H1 (cell line): ENCODE data around the gene AMOTL2. TPM values are rescaled to one million over a fixed set of nuclear protein-coding genes. Genes with fewer than 3 reads are reported as not detected.

Experiments used
- CTCF ChIA-PET: fragments of 300-600 bp; sonication (Branson Sonifier 250); formaldehyde crosslinking; loops from one replicate; lab custom pipeline; 2021; ENCODE audit not compliant: partially characterized antibody; lab: Charles Lee
- POLR2A ChIA-PET: fragments of 300-600 bp; sonication (Branson Sonifier 250); formaldehyde crosslinking; loops from one replicate; lab custom pipeline; 2021; ENCODE audit warnings: inconsistent platforms; ENCODE audit not compliant: partially characterized antibody; lab: Charles Lee
- DNase-seq, 2 experiments: peaks; one replicate each; pipeline versions ENCODE4 v3.0.0 to v3.0.0-alpha.2; 2010 to 2022; ENCODE audit warnings: low spot score in 2 of 2, low read depth in 1 of 2, mixed read lengths in 1 of 2
- FAIRE-seq: peaks from 2 replicates; lab custom pipeline; 2011; peaks lifted over from hg19 to GRCh38; lab: Jason Lieb, UNC
- H2AFZ ChIP-seq: 2 replicates; pipeline ENCODE4 v1.8.1; 2012; ENCODE audit warnings: low read length, inconsistent platforms
- H2AK5ac ChIP-seq: 2 replicates; pipeline ENCODE4 v1.6.1; 2013; ENCODE audit warnings: low read depth, low read length
- H2BK120ac ChIP-seq: replicated peaks from 2 replicates; pipeline ENCODE3; 2013; ENCODE audit warnings: low read depth, low read length, inconsistent platforms
- H2BK12ac ChIP-seq: 2 replicates; pipeline ENCODE4 v1.6.1; 2013; ENCODE audit warnings: low read depth, low read length
- H2BK15ac ChIP-seq: 2 replicates; pipeline ENCODE4 v1.6.1; 2013; ENCODE audit warnings: low read length
- H2BK20ac ChIP-seq: 2 replicates; pipeline ENCODE4 v1.6.1; 2013; ENCODE audit warnings: low read length
- H2BK5ac ChIP-seq: 2 replicates; pipeline ENCODE4 v1.6.1; 2013; ENCODE audit warnings: low read depth, low read length
- H3K14ac ChIP-seq: 2 replicates; pipeline ENCODE4 v1.6.1; 2013; ENCODE audit warnings: inconsistent platforms; ENCODE audit not compliant: insufficient read length
- H3K18ac ChIP-seq: 2 replicates; pipeline ENCODE4 v1.6.1; 2013; ENCODE audit warnings: low read length; ENCODE audit errors: extremely low read depth
- H3K23ac ChIP-seq: 2 replicates; pipeline ENCODE4 v1.6.1; 2013; ENCODE audit warnings: inconsistent platforms; ENCODE audit not compliant: insufficient read length
- H3K23me2 ChIP-seq: 2 replicates; pipeline ENCODE4 v1.6.1; 2013; ENCODE audit warnings: low read depth, low read length
- H3K27ac ChIP-seq: 2 replicates; pipeline ENCODE4 v1.6.1; 2011; ENCODE audit warnings: low read depth, low read length, inconsistent platforms
- H3K27me3 ChIP-seq, 4 experiments: replicated peaks in 1 of 4; 1 replicate in 1 of 4; 2 replicates in 3 of 4; pipeline versions ENCODE4 v1.6.1 to v1.8.1; 2011 to 2013; ENCODE audit warnings: low read length in 3 of 4, mild to moderate bottlenecking in 3 of 4, inconsistent platforms in 2 of 4, mixed read lengths in 2 of 4, moderate library complexity in 1 of 4; ENCODE audit not compliant: control insufficient read depth in 3 of 4, insufficient read depth in 3 of 4; ENCODE audit errors: extremely low read depth in 1 of 4
- H3K36me3 ChIP-seq, 4 experiments: 2 replicates each; pipeline versions ENCODE4 v1.6.1 to v1.8.1; 2011 to 2013; ENCODE audit warnings: mild to moderate bottlenecking in 4 of 4, low read length in 3 of 4, moderate library complexity in 2 of 4, control low read depth in 1 of 4, inconsistent platforms in 1 of 4; ENCODE audit not compliant: insufficient read depth in 4 of 4, control insufficient read depth in 2 of 4
- H3K4ac ChIP-seq: replicated peaks from 2 replicates; pipeline ENCODE3; 2013; ENCODE audit warnings: low read length, low read depth, mixed read lengths, inconsistent platforms; ENCODE audit not compliant: insufficient read length
- H3K4me1 ChIP-seq, 4 experiments: replicated peaks in 1 of 4; 1 replicate in 1 of 4; 2 replicates in 3 of 4; pipeline versions ENCODE4 v1.6.1 to v1.8.1; 2011 to 2013; ENCODE audit warnings: low read length in 3 of 4, inconsistent platforms in 2 of 4, mixed read lengths in 1 of 4; ENCODE audit not compliant: insufficient read depth in 4 of 4, control insufficient read depth in 3 of 4
- H3K4me2 ChIP-seq, 2 experiments: 2 replicates each; pipeline versions ENCODE4 v1.6.1 to v1.8.1; 2011 to 2013; ENCODE audit warnings: low read depth in 2 of 2, low read length in 2 of 2, control low read depth in 1 of 2, inconsistent platforms in 1 of 2, mild to moderate bottlenecking in 1 of 2; ENCODE audit not compliant: insufficient read depth in 1 of 2
- H3K4me3 ChIP-seq, 4 experiments: fragments of 200-600, 300-600 bp in 1 of 4; sonication (generic), shearing (Covaris generic), sonication (Bioruptor Twin) in 1 of 4; 2 replicates each; pipeline versions ENCODE4 v1.5.1 to v1.8.1; 2011 to 2016; ENCODE audit warnings: low read length in 4 of 4, low read depth in 3 of 4, control low read depth in 2 of 4, inconsistent platforms in 2 of 4, mild to moderate bottlenecking in 2 of 4, mixed read lengths in 1 of 4, moderate library complexity in 1 of 4; ENCODE audit not compliant: insufficient read depth in 2 of 4; ENCODE audit errors: extremely low read depth in 1 of 4
- H3K56ac ChIP-seq: replicated peaks from 2 replicates; pipeline ENCODE3; 2013; ENCODE audit warnings: low read depth, mild to moderate bottlenecking, mixed read lengths, low read length, inconsistent platforms; ENCODE audit not compliant: insufficient read length
- H3K79me1 ChIP-seq: 2 replicates; pipeline ENCODE4 v1.6.1; 2013; ENCODE audit warnings: low read depth, low read length, control low read depth
- H3K79me2 ChIP-seq, 2 experiments: 2 replicates each; pipeline versions ENCODE4 v1.6.1 to v1.8.1; 2012 to 2013; ENCODE audit warnings: low read length in 2 of 2, mild to moderate bottlenecking in 2 of 2, inconsistent platforms in 1 of 2; ENCODE audit not compliant: insufficient read depth in 2 of 2, control insufficient read depth in 1 of 2
- H3K9ac ChIP-seq, 4 experiments: replicated peaks in 1 of 4; 1 replicate in 1 of 4; 2 replicates in 3 of 4; pipeline versions ENCODE4 v1.6.1 to v1.8.1; 2011 to 2013; ENCODE audit warnings: low read depth in 3 of 4, low read length in 3 of 4, control low read depth in 2 of 4, mild to moderate bottlenecking in 2 of 4, moderate library complexity in 2 of 4, inconsistent platforms in 1 of 4; ENCODE audit errors: extremely low read depth in 1 of 4
- H3K9me3 ChIP-seq, 2 experiments: 2 replicates each; pipeline versions ENCODE4 v1.6.1 to v1.8.1; 2012 to 2013; ENCODE audit warnings: mild to moderate bottlenecking in 2 of 2, moderate library complexity in 2 of 2, control low read depth in 1 of 2, inconsistent platforms in 1 of 2, low read depth in 1 of 2, low read length in 1 of 2, mixed read lengths in 1 of 2; ENCODE audit not compliant: insufficient read depth in 2 of 2
- H4K20me1 ChIP-seq, 2 experiments: replicated peaks in 1 of 2; 2 replicates each; pipeline versions ENCODE3 to v1.8.1; 2011 to 2013; ENCODE audit warnings: inconsistent platforms in 2 of 2, low read length in 2 of 2, mild to moderate bottlenecking in 1 of 2; ENCODE audit not compliant: insufficient read depth in 2 of 2, control insufficient read depth in 1 of 2
- H4K5ac ChIP-seq: 2 replicates; pipeline ENCODE4 v1.6.1; 2013; ENCODE audit warnings: low read length, low read depth, mixed read lengths, inconsistent platforms; ENCODE audit not compliant: insufficient read length
- H4K8ac ChIP-seq: 2 replicates; pipeline ENCODE4 v1.8.0; 2013; ENCODE audit warnings: mild to moderate bottlenecking, moderate library complexity, low read length, inconsistent platforms; ENCODE audit not compliant: insufficient read depth; ENCODE audit errors: extremely low read depth
- H4K91ac ChIP-seq: replicated peaks from 2 replicates; pipeline ENCODE3; 2013; ENCODE audit warnings: low read length, mixed read lengths, inconsistent platforms; ENCODE audit not compliant: insufficient read length
- CBX8 ChIP-seq: fragments of 300-800, 300-1000 bp; sonication (generic); IDR thresholded peaks from 2 replicates; pipeline ENCODE4 v1.7.1; 2016; ENCODE audit warnings: low read depth, low read length, borderline replicate concordance
- CHD2 ChIP-seq: IDR thresholded peaks from 2 replicates; pipeline ENCODE4 v1.6.1; 2012; ENCODE audit warnings: low read length, improper control_type of control experiment
- EGR1 ChIP-seq: IDR thresholded peaks from 2 replicates; pipeline ENCODE4 v1.6.1; 2011; ENCODE audit warnings: low read depth, low read length, borderline replicate concordance
- EP300 ChIP-seq, 2 experiments: IDR thresholded peaks; 1 replicate in 1 of 2; 2 replicates in 1 of 2; pipeline ENCODE4 v1.6.1; 2011 to 2012; ENCODE audit warnings: low read depth in 2 of 2, low read length in 2 of 2, mild to moderate bottlenecking in 2 of 2, borderline replicate concordance in 1 of 2, inconsistent platforms in 1 of 2, moderate library complexity in 1 of 2
- EZH2 ChIP-seq: fragments of 200-600 bp; sonication (generic); IDR thresholded peaks from 2 replicates; pipeline ENCODE4 v1.7.1; 2012; ENCODE audit warnings: low read depth, mild to moderate bottlenecking, moderate library complexity, low read length, inconsistent platforms; ENCODE audit not compliant: severe bottlenecking
- GTF2F1 ChIP-seq: IDR thresholded peaks from 2 replicates; pipeline ENCODE4 v1.6.1; 2012; ENCODE audit warnings: low read depth, low read length, improper control_type of control experiment, borderline replicate concordance
- KDM4A ChIP-seq: IDR thresholded peaks from one replicate; pipeline ENCODE4 v1.7.1; 2012; ENCODE audit warnings: low read depth, mild to moderate bottlenecking, moderate library complexity, low read length, inconsistent platforms; ENCODE audit not compliant: severe bottlenecking
- KDM5A ChIP-seq: fragments of 200-600 bp; IDR thresholded peaks from 2 replicates; pipeline ENCODE4 v1.7.1; 2012; ENCODE audit warnings: mild to moderate bottlenecking, low read length, inconsistent platforms, mixed read lengths
- MAFK ChIP-seq: IDR thresholded peaks from 2 replicates; pipeline ENCODE4 v1.6.1; 2012; ENCODE audit warnings: low read depth, mild to moderate bottlenecking, improper control_type of control experiment, low read length
- RAD21 ChIP-seq, 2 experiments: IDR thresholded peaks in 1 of 2; conservative IDR thresholded peaks in 1 of 2; 2 replicates each; pipeline ENCODE4 v1.6.1; 2011; ENCODE audit warnings: low read depth in 2 of 2, low read length in 2 of 2, improper control_type of control experiment in 1 of 2, inconsistent platforms in 1 of 2, mild to moderate bottlenecking in 1 of 2, moderate library complexity in 1 of 2
- SP4 ChIP-seq: IDR thresholded peaks from 2 replicates; pipeline ENCODE4 v1.6.1; 2012; ENCODE audit warnings: low read length, inconsistent platforms
- TAF1 ChIP-seq: IDR thresholded peaks from 2 replicates; pipeline ENCODE4 v1.6.1; 2011; ENCODE audit warnings: mild to moderate bottlenecking, low read depth, low read length
- TEAD4 ChIP-seq: IDR thresholded peaks from 2 replicates; pipeline ENCODE4 v1.6.1; 2012; ENCODE audit warnings: low read depth, low read length, inconsistent platforms, mixed read lengths
- ZNF274 ChIP-seq: IDR thresholded peaks from 2 replicates; pipeline ENCODE4 v1.7.0; 2012; ENCODE audit warnings: low read length, borderline replicate concordance; ENCODE audit errors: extremely low read depth
- WGBS, 2 experiments: shearing (Covaris generic) in 1 of 2; methylation state at CpG; one replicate each; pipeline versions ENCODE4 v1.1.6 to v1.1.7; 2013 to 2015; ENCODE audit warnings: low lambda C conversion rate in 2 of 2, mixed read lengths in 2 of 2, inconsistent platforms in 1 of 2, low coverage in 1 of 2, missing lambda C conversion rate in 1 of 2; ENCODE audit not compliant: insufficient replicate concordance in 2 of 2, insufficient coverage in 1 of 2, insufficient read length in 1 of 2; ENCODE audit errors: extremely low coverage in 1 of 2, missing lambda C conversion rate in 1 of 2; 5-methylcytosine and 5-hydroxymethylcytosine counted together
- polyA plus RNA-seq, 7 experiments: library from polyadenylated mRNA; depleted of rRNA in 3 of 7; stranded (reverse) in 5 of 7; unstranded in 2 of 7; fragments of >200 nt in 5 of 7; fragments of 200-250 nt in 2 of 7; gene quantifications; 1 replicate in 5 of 7; 2 replicates in 1 of 7; 4 replicates in 1 of 7; pipeline versions ENCODE4 v1.2.1 to v1.2.3, GENCODE V29; 2011 to 2013; ENCODE audit warnings: missing spikeins in 2 of 7, mixed read lengths in 2 of 7
- total RNA-seq: library from RNA; stranded (reverse); fragmentation: NEBNext Ultra II Directional; extraction: Animal tissue kit (Norgen Biotek cat#: 25700); gene quantifications from 2 replicates; pipeline ENCODE4 v1.2.1, GENCODE V29; 2021

The AMOTL2 gene
- total and polyA plus RNA-seq, 2 of the 8 experiments (the other 6 are each of a cell fraction or from before 2014, with no cell fraction given): 19.0 to 63.7 TPM

DNA sequence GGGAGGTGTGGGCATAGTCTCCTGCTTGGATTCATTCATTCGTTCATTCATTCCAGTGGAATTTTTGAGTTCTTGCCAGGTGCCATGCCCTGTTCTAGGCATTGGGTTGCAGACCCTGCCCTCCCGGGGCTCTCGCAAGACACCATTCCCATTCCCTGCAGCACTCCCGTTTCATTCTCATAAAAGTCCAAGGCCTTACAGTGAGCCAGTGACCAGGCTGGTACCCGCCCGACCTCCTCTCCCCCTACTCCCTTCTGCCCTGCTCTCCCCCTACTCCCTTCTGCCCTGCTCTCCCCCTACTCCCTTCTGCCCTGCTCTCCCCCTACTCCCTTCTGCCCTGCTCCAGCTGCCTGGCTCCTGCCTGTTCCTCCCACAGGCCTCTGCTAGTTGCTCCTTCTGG, 41.9 kb downstream of the AMOTL2 start:
- Histone ChIP-seq H3K27ac (no peak overlapping the region), H3K79me2 (no peaks in the 10 kb centered on the region), H3K27me3 (no peaks in the 10 kb centered on the region), H4K20me1 (no peaks in the 10 kb centered on the region), H4K5ac (no peak overlapping the region), H2AFZ (no peak overlapping the region), H3K14ac (no peak overlapping the region), H3K56ac (no peak overlapping the region), H3K4ac (no peak overlapping the region), H3K79me1 (no peaks in the 10 kb centered on the region), H2BK120ac (no peak overlapping the region), H3K36me3 (no peaks in the 10 kb centered on the region), H2BK20ac (peak overlapping the region; percentile 72; the same call in 1 of the 2 replicates), H2BK15ac (0 out of 2 replicates have a peak overlapping the region, but pooled peaks have one; percentile 92), H3K4me3 (no peak overlapping the region), H3K4me2 (peak overlapping the region in 1 of 2 experiments; percentile 47; a peak in 1 of 4 replicates), H3K9ac (no peak overlapping the region), H3K18ac (no peak overlapping the region), H4K8ac (no peak overlapping the region), H2AK5ac (no peak overlapping the region), H2BK5ac (peak overlapping the region; percentile 68; the same call in 1 of the 2 replicates), H3K23ac (no peak overlapping the region), H4K91ac (peak overlapping the region; percentile 10), H3K23me2 (no peaks in the 10 kb centered on the region), H2BK12ac (peak overlapping the region; percentile 97), H3K9me3 (no peaks in the 10 kb centered on the region), H3K4me1 (peaks cover 9 to 27% (median 16%) of the 10 kb centered on the region in 4 experiments)
- 81% methylated on average over 6 of the region's 6 CpGs; no CpG with 5 or more reads in 1 of the 2 experiments for WGBS, 2 experiments
- ChIA-PET CTCF (interaction anchor here (0.6 to 6.0 kb wide), 15 partner anchors 8 to 948 kb away, joined by 3 to 31 read pairs (median 3); no protein-coding TSS in a partner anchor), POLR2A (interaction anchor here (0.9 to 43.9 kb wide), 3 partner anchors 17 to 75 kb away, joined by 4 to 1731 read pairs (median 100); partner anchors contain the start of gene AMOTL2)
- DNase-seq: no peak
- no peak for FAIRE-seq
- no peak for TF ChIP-seq MAFK
- no peak for TF ChIP-seq KDM5A
- no peak for TF ChIP-seq SP4
- no peak for TF ChIP-seq TEAD4
- TF ChIP-seq EGR1: no peak
- TF ChIP-seq EP300 (IDR thresholded peaks at IDR 0.05; ENCODE audit: borderline replicate concordance in 1 of 2, low read depth in 2 of 2, low read length in 2 of 2): no peak
- no peak for TF ChIP-seq GTF2F1
- no peak for TF ChIP-seq KDM4A
- TF ChIP-seq CHD2: no peak
- no peak for TF ChIP-seq CBX8
- no peak for TF ChIP-seq ZNF274
- no peak for TF ChIP-seq RAD21 (IDR thresholded peaks at IDR 0.05 in 1 of 2, conservative IDR thresholded peaks at IDR 0.05 in 1 of 2; ENCODE audit: low read depth in 2 of 2, low read length in 2 of 2)
- no peak for TF ChIP-seq EZH2
- no peak for TF ChIP-seq TAF1
